Esophagus squamous epithelium (tissue), 4 donors: Measurements from ENCODE around the gene HYAL3.

ENCODE experiments used
- POLR2A ChIP-seq, 4 donors: fragments of 450-650 bp; IDR thresholded peaks; one replicate each; pipeline ENCODE4 v1.6.1; 2017; ENCODE audit warnings: antibody characterized with exemption in 4 of 4, mild to moderate bottlenecking in 4 of 4, moderate library complexity in 3 of 4
- TF ChIP-seq, protein P1 (sequence below), 6 experiments: fragments of 450-650 bp in 4 of 6; fragments of 200-600 bp in 2 of 6; sonication (generic) in 2 of 6; IDR thresholded peaks; one replicate each; pipeline ENCODE4 v1.5.1; 2016 to 2019; ENCODE audit warnings: antibody characterized with exemption in 6 of 6, mild to moderate bottlenecking in 4 of 6, moderate library complexity in 4 of 6

DNA sequence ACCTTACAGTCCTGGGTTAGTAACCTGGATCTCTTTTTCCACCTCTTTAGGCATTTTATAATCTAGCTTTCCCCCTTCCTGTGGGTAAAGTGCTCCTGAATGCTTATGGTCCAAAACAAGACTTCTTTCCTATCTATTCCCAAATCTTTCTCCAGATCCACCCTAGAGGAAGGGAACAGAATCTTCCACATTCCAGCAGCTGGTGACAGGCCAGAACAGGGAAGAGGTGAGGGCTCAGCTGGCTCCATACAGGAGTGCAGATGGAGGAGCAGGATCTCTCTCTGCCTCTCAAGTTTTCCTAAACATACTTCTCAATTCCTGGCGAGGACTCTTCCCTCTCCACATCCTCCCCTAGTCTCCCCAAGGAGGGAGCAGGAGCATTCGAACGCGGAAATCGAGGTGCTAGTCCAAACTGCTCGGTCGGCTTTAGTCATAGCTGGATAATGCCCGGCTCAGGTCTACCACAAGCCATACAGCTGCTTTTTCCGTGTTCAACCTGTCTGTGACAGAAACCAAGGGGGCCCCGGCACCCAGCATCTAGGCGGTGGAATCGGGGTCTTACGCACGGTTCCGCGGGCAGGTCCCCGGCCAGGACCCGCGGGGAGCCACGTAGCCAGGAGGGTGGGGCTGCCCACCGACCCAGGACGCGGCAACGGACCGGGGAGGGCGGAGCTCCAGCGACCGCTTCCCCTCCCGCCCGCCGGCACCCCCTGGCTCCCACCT is 37.4 kb upstream of the HYAL3 start:
- TF ChIP-seq, protein P1, sequence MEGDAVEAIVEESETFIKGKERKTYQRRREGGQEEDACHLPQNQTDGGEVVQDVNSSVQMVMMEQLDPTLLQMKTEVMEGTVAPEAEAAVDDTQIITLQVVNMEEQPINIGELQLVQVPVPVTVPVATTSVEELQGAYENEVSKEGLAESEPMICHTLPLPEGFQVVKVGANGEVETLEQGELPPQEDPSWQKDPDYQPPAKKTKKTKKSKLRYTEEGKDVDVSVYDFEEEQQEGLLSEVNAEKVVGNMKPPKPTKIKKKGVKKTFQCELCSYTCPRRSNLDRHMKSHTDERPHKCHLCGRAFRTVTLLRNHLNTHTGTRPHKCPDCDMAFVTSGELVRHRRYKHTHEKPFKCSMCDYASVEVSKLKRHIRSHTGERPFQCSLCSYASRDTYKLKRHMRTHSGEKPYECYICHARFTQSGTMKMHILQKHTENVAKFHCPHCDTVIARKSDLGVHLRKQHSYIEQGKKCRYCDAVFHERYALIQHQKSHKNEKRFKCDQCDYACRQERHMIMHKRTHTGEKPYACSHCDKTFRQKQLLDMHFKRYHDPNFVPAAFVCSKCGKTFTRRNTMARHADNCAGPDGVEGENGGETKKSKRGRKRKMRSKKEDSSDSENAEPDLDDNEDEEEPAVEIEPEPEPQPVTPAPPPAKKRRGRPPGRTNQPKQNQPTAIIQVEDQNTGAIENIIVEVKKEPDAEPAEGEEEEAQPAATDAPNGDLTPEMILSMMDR (IDR thresholded peaks at IDR 0.05): peak in 1 of 6 experiments; percentile 5
- no peak for TF ChIP-seq POLR2A (IDR thresholded peaks at IDR 0.05)
